ENCODE data around the gene LSM8. TPM values are rescaled to one million over a fixed set of nuclear protein-coding genes. Genes with fewer than 3 reads are reported as not detected.

LSM8 gene
- total and polyA plus RNA-seq, 4 donors, result 10.2 to 37.0 (median 18.2) TPM

- TF ChIP-seq TAF1 (conservative IDR thresholded peaks at IDR 0.05), result no peak
Measured at GRCh38 chr7:118214833-118215182, 30.8 kb downstream of the LSM8 start (continued).

- H3K4me3 ChIP-seq (ENCODE audit: low read depth in 1 of 3, low read length in 3 of 3), result no peak overlapping the region
- TF ChIP-seq EGR1 (IDR thresholded peaks at IDR 0.05; ENCODE audit: low read depth in 2 of 2), result no peak
- no peak for TF ChIP-seq GABPA (IDR thresholded peaks at IDR 0.05 in 1 of 2, conservative IDR thresholded peaks at IDR 0.05 in 1 of 2)
- TF ChIP-seq RAD21 (IDR thresholded peaks at IDR 0.05), result no peak
- TF ChIP-seq ZBTB33 (IDR thresholded peaks at IDR 0.05), result no peak
- TF ChIP-seq NR2F2 (IDR thresholded peaks at IDR 0.05), result no peak
- TF ChIP-seq YY1 (IDR thresholded peaks at IDR 0.05), result no peak
- TF ChIP-seq HNF4G (IDR thresholded peaks at IDR 0.05), result no peak
- no peak for TF ChIP-seq REST (IDR thresholded peaks at IDR 0.05)
- TF ChIP-seq SP1 (IDR thresholded peaks at IDR 0.05), result no peak
- no peak for TF ChIP-seq CTCF (IDR thresholded peaks at IDR 0.05; ENCODE audit: low read depth, low read length, missing input control)
- TF ChIP-seq JUND (IDR thresholded peaks at IDR 0.05), result no peak
- TF ChIP-seq HNF4A (conservative IDR thresholded peaks at IDR 0.05), result no peak
- no peak for TF ChIP-seq ATF3 (IDR thresholded peaks at IDR 0.05)
- TF ChIP-seq MAX (IDR thresholded peaks at IDR 0.05), result no peak
- no peak for TF ChIP-seq FOXA1 (IDR thresholded peaks at IDR 0.05)
- no peak for TF ChIP-seq FOXA2 (IDR thresholded peaks at IDR 0.05)
- no peak overlapping the region for H3K9ac ChIP-seq (ENCODE audit: low read depth in 1 of 2, low read length in 2 of 2)
- H3K36me3 ChIP-seq (ENCODE audit: control insufficient read depth in 4 of 4, insufficient read depth in 3 of 4, low read depth in 1 of 4, low read length in 3 of 4), result no peaks in the 10 kb centered on the region
- WGBS, result 41% methylated on average over 1 of the region's 1 CpG
- H3K27ac ChIP-seq (ENCODE audit: low read depth in 1 of 2, low read length in 2 of 2), result no peak overlapping the region
- peaks cover 0 to 9% (median 3%) of the 10 kb centered on the region in 4 donors for H3K27me3 ChIP-seq (ENCODE audit: control insufficient read depth in 4 of 4, insufficient read depth in 4 of 4, low read length in 3 of 4)
- peaks cover 0 to 6% (median 3%) of the 10 kb centered on the region in 4 donors for H3K4me1 ChIP-seq (ENCODE audit: control insufficient read depth in 4 of 4, insufficient read depth in 4 of 4, low read length in 3 of 4)
- no peaks in the 10 kb centered on the region for H3K9me3 ChIP-seq (ENCODE audit: control insufficient read depth in 4 of 4, low read length in 3 of 4)
- DNase-seq (ENCODE audit: low spot score), result no peak
Measured at GRCh38 chr7:118217210-118217619, 33.3 kb downstream of the LSM8 start.
